Measurements from ENCODE around the gene EPSTI1. TPM values are rescaled to one million over a fixed set of nuclear protein-coding genes. Genes with fewer than 3 reads are reported as not detected.
A peak's percentile ranks its signal among the peaks of the same experiment; 100 is the strongest.

Gene EPSTI1
- total RNA-seq, 3 donors from 2014 or later (not counting 1 experiment from before 2014, with no cell fraction given), result 23.4 to 57.4 (median 34.4) TPM

DNA sequence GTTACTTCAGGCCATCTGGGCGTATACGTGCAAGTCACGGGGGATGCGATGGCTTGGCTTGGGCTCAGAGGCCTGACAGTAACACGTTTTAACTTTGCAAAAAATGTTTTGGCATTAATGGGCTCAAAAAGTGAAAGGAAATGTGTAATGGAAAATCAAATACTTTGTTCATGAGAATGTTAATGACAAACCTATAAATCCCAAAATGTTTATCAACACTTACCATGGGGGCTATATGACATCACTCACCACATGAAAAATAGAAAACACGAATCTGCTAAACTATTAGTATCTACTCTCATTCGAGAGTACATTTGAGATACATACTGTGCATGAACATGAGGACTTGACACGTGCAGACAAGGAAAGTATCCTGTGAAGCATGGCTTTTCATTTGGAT, 119.0 kb downstream of the EPSTI1 start:
- WGBS (ENCODE audit: insufficient coverage), result 83% methylated on average over 8 of the region's 8 CpGs
- intact Hi-C loops (cut with micrococcal nuclease), result no loop called here
- H3K27ac Mint-ChIP-seq, result no peak overlapping the region

GRCh38 chr13:42867232-42867631, 124.8 kb downstream of the EPSTI1 start:
- H3K27me3 Mint-ChIP-seq (ENCODE audit: low read depth in 2 of 2), result peaks cover 11 to 16% of the 10 kb centered on the region in 2 donors
- intact Hi-C loops (cut with micrococcal nuclease), result no loop called here
- no peak overlapping the region for H3K27ac Mint-ChIP-seq
- Histone ChIP-seq H3K4me3 (ENCODE audit: low read length) (no peak overlapping the region), H3K36me3 (ENCODE audit: control insufficient read depth, insufficient read depth, low read length) (no peaks in the 10 kb centered on the region), H3K9me3 (ENCODE audit: control insufficient read depth, insufficient read depth, low read length) (no peaks in the 10 kb centered on the region), H3K27me3 (ENCODE audit: control insufficient read depth, insufficient read depth, low read length) (no peaks in the 10 kb centered on the region), H3K4me1 (ENCODE audit: control insufficient read depth, insufficient read depth, low read length) (no peaks in the 10 kb centered on the region), H3K27ac (ENCODE audit: low read length) (no peak overlapping the region)
- H3K9me3 Mint-ChIP-seq, result no peaks in the 10 kb centered on the region
- TF ChIP-seq, protein P1, sequence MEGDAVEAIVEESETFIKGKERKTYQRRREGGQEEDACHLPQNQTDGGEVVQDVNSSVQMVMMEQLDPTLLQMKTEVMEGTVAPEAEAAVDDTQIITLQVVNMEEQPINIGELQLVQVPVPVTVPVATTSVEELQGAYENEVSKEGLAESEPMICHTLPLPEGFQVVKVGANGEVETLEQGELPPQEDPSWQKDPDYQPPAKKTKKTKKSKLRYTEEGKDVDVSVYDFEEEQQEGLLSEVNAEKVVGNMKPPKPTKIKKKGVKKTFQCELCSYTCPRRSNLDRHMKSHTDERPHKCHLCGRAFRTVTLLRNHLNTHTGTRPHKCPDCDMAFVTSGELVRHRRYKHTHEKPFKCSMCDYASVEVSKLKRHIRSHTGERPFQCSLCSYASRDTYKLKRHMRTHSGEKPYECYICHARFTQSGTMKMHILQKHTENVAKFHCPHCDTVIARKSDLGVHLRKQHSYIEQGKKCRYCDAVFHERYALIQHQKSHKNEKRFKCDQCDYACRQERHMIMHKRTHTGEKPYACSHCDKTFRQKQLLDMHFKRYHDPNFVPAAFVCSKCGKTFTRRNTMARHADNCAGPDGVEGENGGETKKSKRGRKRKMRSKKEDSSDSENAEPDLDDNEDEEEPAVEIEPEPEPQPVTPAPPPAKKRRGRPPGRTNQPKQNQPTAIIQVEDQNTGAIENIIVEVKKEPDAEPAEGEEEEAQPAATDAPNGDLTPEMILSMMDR (IDR thresholded peaks at IDR 0.05), result no peak
- H3K4me3 Mint-ChIP-seq, result no peak overlapping the region
- H3K4me1 Mint-ChIP-seq, result no peaks in the 10 kb centered on the region
- DNase-seq, result no peak
- H3K36me3 Mint-ChIP-seq, result no peaks in the 10 kb centered on the region
- 80% methylated on average over 4 of the region's 4 CpGs for WGBS (ENCODE audit: insufficient coverage)
- no peak for ATAC-seq

More for the DNA sequence above, 119.0 kb downstream of the EPSTI1 start:
- ATAC-seq, result no peak
- Histone ChIP-seq H3K9me3 (ENCODE audit: control insufficient read depth, insufficient read depth, low read length) (no peaks in the 10 kb centered on the region), H3K4me1 (ENCODE audit: control insufficient read depth, insufficient read depth, low read length) (no peaks in the 10 kb centered on the region), H3K4me3 (ENCODE audit: low read length) (no peak overlapping the region), H3K36me3 (ENCODE audit: control insufficient read depth, insufficient read depth, low read length) (no peaks in the 10 kb centered on the region), H3K27me3 (ENCODE audit: control insufficient read depth, insufficient read depth, low read length) (no peaks in the 10 kb centered on the region), H3K27ac (ENCODE audit: low read length) (no peak overlapping the region)
- DNase-seq, result no peak
- H3K36me3 Mint-ChIP-seq, result no peaks in the 10 kb centered on the region
- peaks cover 0 to 9% of the 10 kb centered on the region in 2 donors for H3K27me3 Mint-ChIP-seq (ENCODE audit: low read depth in 2 of 2)
- H3K4me3 Mint-ChIP-seq, result no peak overlapping the region
- TF ChIP-seq, protein P1 (IDR thresholded peaks at IDR 0.05), result no peak
- no peaks in the 10 kb centered on the region for H3K9me3 Mint-ChIP-seq
- H3K4me1 Mint-ChIP-seq, result no peaks in the 10 kb centered on the region

- ATAC-seq (peak in 1 of 3 donors; percentile 24), DNase-seq (no peak)
- no peaks in the 10 kb centered on the region for H3K9me3 Mint-ChIP-seq
- 100% methylated on average over 1 of the region's 2 CpGs for WGBS (ENCODE audit: insufficient coverage)
- H3K27me3 Mint-ChIP-seq (ENCODE audit: low read depth in 2 of 2), result peaks cover 10 to 24% of the 10 kb centered on the region in 2 donors
- no peak overlapping the region for H3K27ac ChIP-seq (ENCODE audit: low read length)
- H3K27me3 ChIP-seq (ENCODE audit: control insufficient read depth, insufficient read depth, low read length), result no peaks in the 10 kb centered on the region
- H3K36me3 ChIP-seq (ENCODE audit: control insufficient read depth, insufficient read depth, low read length), result no peaks in the 10 kb centered on the region
- H3K9me3 ChIP-seq (ENCODE audit: control insufficient read depth, insufficient read depth, low read length), result no peaks in the 10 kb centered on the region
- no peaks in the 10 kb centered on the region for H3K36me3 Mint-ChIP-seq
- H3K4me3 Mint-ChIP-seq, result no peak overlapping the region
- H3K27ac Mint-ChIP-seq, result no peak overlapping the region
- H3K4me1 Mint-ChIP-seq, result no peaks in the 10 kb centered on the region
- intact Hi-C loops (cut with micrococcal nuclease), result no loop called here
- TF ChIP-seq, protein P1 (IDR thresholded peaks at IDR 0.05), result no peak
- H3K4me1 ChIP-seq (ENCODE audit: control insufficient read depth, insufficient read depth, low read length), result no peaks in the 10 kb centered on the region
- H3K4me3 ChIP-seq (ENCODE audit: low read length), result no peak overlapping the region
Measured at GRCh38 chr13:42865768-42866102, 126.3 kb downstream of the EPSTI1 start.

Measured in natural killer cell (primary cell).